ENCODE results near the gene DIP2C. TPM values are rescaled to one million over a fixed set of nuclear protein-coding genes. Genes with fewer than 3 reads are reported as not detected.
"Not testable (repeated sequence)": the region's sequence is repeated elsewhere in the genome, so short reads cannot be mapped to it uniquely, and the experiment has no call there.

DIP2C gene
- total RNA-seq, 1 donor = 0.27 TPM

GRCh38 chr10:354901-355617 lies 334.4 kb downstream of the DIP2C start:
- DNase-seq (ENCODE audit: low read depth in 2 of 3, low spot score in 2 of 3) = no peak

- DNase-seq (ENCODE audit: low read depth in 2 of 3, low spot score in 2 of 3) = no peak
Observed at GRCh38 chr10:352476-353235, 336.8 kb downstream of the DIP2C start.

- peak in 1 of 3 donors; percentile 5 for DNase-seq (ENCODE audit: low read depth in 2 of 3, low spot score in 2 of 3)
Observed at GRCh38 chr10:351770-352334, 337.6 kb downstream of the DIP2C start.

DNA sequence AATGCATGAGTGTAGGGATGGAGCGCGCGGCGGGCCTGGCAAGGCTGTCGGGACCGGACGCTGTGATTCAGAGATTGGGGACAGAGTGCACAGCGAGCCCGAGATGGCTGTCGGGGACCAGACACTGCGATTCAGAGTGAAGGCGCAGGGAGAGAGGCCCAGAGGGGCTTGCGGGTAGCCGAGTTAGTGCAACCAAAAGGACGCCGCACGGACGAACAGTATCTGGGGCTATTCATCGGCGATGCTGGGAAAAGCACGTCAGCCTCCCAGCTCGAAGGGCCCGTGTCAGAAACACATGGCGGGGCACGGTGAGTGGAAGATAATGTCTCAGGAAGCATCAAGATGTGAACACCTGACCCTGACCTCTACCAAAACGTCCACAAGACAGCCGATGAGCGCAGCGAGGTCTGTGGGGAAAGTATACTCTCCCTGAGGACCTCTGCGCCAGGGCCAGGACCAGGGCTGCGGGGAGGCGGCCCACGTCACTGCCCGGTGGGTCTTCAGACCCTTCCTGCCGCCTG lies 338.4 kb downstream of the DIP2C start:
- DNase-seq (ENCODE audit: low read depth in 2 of 3, low spot score in 2 of 3) = no peak

DNA sequence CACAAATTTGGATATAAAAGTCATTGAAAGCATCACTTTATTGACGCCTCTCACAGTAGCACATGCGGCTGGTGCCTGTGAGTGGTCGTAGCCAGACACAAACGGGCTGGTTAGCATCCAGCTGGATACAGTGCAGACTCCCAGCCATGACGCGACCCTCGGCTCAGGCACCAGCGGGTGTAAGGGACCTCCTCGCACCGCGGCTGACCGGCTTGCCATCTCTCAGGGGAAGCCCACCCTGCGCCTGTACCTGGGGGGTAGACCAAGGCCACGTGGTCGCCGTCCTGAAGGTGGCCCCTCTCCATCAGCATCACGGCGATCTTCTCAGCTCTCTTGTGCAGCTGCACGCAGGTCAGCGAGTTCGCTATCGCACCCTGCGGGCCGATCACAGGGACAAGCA lies 340.4 kb downstream of the DIP2C start:
- DNase-seq (ENCODE audit: low read depth in 2 of 3, low spot score in 2 of 3) = no peak

GRCh38 chr10:348456-348855 lies 341.0 kb downstream of the DIP2C start:
- no peak for DNase-seq (ENCODE audit: low read depth in 2 of 3, low spot score in 2 of 3)

DNA sequence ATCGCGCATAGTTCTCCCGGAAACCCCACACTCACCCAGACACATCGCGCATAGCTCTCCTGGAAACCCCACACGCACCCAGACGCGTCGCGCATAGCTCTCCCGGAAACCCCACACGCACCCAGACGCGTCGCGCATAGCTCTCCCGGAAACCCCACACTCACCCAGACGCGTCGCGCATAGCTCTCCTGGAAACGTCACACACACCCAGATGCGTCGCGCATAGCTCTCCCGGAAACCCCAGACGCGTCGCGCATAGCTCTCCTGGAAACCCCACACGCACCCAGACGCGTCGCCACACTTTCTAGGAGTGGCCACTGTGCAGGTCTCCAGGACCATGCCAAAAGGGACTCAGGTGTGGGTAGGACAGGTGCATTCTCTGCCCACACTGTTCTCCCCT lies 341.7 kb downstream of the DIP2C start:
- DNase-seq (ENCODE audit: low read depth in 2 of 3, low spot score in 2 of 3) = not testable (repeated sequence)

GRCh38 chr10:347190-347589 lies 342.3 kb downstream of the DIP2C start:
- not testable (repeated sequence) for DNase-seq (ENCODE audit: low read depth in 2 of 3, low spot score in 2 of 3)

DNA sequence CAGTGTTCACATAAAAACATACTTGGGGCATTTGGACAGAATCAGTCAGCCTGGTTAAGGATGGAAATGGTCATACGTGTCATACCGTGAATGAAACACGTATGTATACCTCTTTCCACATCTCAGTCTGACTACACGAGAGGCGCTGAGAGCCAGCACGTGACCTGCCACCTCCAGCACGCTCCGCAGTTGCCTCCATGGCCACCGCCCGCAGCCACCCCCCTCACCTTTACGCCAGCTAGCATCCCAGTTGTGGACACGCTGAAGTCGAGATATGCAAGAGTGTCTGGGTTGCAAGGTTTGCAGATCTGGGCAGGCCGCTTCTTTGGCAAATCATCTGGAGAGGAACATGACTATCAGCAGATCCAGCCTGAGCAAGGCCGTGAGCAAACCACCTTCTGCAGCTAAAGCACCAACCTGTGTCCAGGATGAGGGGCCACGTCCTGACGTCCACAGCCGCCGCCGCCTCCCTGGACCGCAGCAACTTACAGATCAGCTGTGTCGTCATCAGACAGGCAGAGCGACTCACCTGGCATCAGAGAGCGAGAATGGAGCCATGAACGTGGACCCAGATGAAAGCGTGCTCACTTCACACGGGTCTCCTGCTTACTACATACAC lies 344.8 kb downstream of the DIP2C start:
- no peak for DNase-seq (ENCODE audit: low read depth in 2 of 3, low spot score in 2 of 3)

DNA sequence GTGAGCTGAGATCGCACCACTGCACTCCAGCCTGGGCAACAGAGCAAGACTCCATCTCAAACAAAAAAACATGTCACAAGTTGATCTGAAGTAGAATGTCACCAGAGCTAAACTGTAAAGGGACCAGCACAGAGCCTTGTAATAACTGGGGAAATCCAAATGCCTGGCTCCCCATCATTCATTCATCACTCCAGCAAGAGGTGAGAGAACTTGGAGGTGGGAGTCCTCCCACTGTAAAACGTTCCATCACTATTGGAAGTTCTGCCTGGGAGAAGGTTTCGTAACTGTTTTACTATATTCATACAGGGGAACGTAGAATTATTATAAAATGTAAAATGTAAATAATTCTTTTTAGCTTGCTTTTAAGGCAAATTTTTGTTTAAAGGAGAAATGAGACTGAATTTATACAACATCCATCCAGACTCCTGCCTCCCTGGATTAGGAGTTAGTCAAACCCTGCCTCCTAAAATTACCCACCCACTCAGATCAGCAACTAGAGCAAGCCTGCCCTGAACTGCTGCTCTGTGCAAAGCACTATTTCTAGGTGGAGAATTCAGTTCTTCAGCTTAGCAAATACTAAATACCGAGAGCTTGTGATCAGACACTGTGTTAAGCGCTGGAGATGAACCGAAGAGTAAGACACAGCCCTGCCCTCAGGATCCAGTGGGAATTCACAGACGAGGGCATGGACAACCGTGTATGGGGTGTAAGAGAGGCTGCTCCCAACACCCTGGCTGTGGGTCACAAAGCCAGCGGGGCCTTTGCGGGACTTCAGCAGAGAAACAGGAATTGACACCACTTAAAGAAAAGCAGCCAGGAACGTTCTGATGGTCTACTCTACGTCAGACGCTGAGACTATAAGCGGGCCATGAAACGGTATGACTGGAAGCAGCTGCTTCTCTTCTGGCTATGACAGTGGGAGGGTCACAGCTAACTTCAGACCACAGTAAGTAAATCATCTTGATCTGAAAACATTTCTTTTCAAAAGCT lies 345.9 kb downstream of the DIP2C start:
- no peak for DNase-seq (ENCODE audit: low read depth in 2 of 3, low spot score in 2 of 3)

GRCh38 chr10:341081-341740 lies 348.3 kb downstream of the DIP2C start:
- no peak for DNase-seq (ENCODE audit: low read depth in 2 of 3, low spot score in 2 of 3)

DNA sequence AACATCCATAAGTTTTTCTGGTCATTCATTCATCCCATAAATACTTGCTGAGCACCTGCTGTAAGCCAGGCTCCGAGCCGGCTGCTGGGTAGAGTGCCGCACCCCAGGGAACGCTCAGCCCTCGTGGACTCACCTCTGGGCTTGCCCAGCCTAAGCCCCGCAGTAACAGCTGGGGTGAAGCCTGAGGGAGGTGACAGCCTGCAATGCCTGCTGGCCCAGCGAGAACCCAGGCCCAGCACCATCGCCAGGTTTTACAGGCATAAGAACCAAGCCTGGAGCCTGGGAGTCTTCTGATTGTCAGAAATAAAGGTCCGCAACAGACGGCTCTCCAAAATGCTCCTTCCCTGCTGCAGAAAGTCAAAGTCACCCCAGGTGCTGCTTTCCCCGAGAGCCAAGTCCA lies 348.8 kb downstream of the DIP2C start:
- no peak for DNase-seq (ENCODE audit: low read depth in 2 of 3, low spot score in 2 of 3)

DNA sequence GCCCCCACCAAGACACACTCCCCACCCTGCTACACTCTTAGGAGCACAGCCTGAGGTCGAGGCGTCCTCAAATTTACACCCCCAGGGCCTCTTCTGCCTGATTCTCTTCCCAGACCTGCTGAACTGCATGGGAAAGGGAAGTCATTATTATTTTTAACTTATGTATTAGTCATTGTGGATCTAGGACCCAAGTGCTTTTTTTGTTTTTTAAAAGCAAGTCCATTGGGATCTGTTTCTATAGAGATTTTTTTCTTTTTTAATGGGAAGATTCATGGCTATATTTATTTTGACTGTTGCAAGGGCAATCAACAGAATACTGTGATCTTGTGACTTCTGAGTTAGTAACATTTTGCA lies 350.5 kb downstream of the DIP2C start:
- DNase-seq (ENCODE audit: low read depth in 2 of 3, low spot score in 2 of 3) = no peak

DNA sequence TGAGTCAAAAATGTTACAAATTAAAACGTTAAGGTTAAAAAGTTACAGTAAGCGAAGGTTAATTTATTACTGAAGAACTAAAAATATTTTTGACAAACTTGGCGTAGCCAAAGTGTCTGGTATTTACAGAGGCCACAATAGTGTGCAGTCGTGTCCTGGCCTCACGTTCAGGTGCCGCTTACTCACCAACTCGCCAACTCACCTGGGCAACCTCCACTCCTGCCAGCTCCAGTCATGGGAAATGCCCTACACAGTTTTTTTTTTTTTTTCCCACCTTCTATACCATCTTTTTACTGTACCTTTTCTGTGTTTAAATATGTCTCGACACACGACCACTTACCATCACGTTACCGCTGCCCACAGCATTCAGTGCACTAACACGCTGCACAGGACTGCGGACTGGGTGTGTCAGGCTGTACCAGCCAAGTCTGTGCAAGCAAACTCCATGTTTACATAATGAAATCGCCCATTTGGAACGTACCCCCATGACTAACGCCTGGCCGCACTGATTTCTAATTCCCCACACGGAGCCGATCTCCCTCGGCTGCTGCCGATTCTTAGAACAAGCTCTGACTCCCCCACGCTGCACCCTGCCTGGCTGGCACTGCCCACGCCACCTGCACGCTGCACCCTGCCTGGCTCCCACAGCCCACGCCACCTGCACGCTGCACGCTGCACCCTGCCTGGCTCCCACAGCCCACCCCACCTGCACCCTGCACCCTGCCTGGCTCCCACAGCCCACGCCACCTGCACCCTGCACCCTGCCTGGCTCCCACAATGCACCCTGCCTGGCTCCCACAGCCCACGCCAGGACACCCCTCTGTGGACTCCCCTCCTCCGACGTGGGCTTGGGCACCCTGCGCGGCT lies 351.1 kb downstream of the DIP2C start:
- DNase-seq (ENCODE audit: low read depth in 2 of 3, low spot score in 2 of 3) = no peak

- no peak for DNase-seq (ENCODE audit: low read depth in 2 of 3, low spot score in 2 of 3)
Observed at GRCh38 chr10:336247-336646, 353.2 kb downstream of the DIP2C start.

DNA sequence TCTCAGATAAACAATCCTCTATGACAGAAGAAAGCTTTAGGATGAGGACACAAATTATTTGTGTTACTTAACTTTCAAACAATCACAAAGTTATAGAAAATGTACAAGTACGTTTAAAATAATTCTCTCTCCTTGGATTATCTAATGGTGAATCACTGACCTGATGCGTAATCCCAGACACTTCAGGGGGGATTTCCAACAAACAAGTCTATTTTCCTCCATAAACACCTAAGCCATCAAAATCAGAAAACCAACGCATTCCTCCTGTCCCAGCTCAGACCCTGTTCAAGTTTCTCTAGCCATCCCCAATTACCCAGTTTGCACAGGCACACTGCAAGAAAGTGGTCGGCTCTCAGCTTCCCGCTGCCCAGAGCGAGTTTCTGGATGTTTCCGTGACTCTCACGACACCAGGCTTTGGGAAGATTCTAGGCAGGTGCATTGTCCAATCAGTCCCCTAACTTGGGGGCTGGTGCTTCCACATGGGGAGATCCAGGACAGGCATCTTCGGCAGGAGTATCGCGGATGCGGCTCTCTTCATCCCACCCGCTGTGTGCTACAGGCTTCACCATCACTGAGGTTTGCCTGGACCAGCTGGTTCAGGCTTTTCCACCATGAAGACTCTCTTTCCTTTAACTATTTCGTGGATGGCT lies 354.2 kb downstream of the DIP2C start:
- DNase-seq (ENCODE audit: low read depth in 2 of 3, low spot score in 2 of 3) = no peak

DNA sequence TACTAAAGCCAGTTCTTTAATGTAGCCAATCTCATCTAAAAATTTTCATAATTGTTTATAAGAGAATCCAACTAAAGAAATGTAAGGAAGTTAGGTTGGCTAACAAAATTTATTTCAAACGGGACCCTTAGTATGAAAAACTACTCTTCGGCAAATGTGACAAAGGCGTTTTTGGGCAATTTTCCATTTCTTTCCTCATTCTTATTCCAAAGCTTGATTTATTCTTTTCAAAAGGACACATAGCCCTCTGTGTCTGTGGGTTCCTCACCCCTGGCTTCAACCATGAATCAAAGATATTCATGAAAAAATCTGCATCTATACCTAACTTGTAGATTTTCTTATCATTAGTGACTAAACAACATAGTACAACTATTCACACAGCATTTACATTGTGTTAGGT lies 358.3 kb downstream of the DIP2C start:
- DNase-seq (ENCODE audit: low read depth in 2 of 3, low spot score in 2 of 3) = no peak

All from hematopoietic multipotent progenitor cell (in vitro differentiated cells).